SKM-1 (cell line): Measurements from ENCODE around the gene SCGB1C1.
"Not testable (repeated sequence)": the region's sequence is repeated elsewhere in the genome, so short reads cannot be mapped to it uniquely, and the experiment has no call there.

Experiments
- DNase-seq: peaks from one replicate; lab custom pipeline; 2025; ENCODE audit not compliant: unreplicated experiment; lab: John Stamatoyannopoulos, UW

Gene SCGB1C1

GRCh38 chr11:216081-216974 is 23.4 kb downstream of the SCGB1C1 start:
- DNase-seq = no peak

- DNase-seq = no peak
Measured at GRCh38 chr11:217704-218103, 24.8 kb downstream of the SCGB1C1 start.

GRCh38 chr11:218815-219593 is 26.1 kb downstream of the SCGB1C1 start:
- no peak for DNase-seq

- not testable (repeated sequence) for DNase-seq
Measured at GRCh38 chr11:220641-221215, 27.9 kb downstream of the SCGB1C1 start.

GRCh38 chr11:221539-221938 is 28.7 kb downstream of the SCGB1C1 start:
- DNase-seq = no peak

GRCh38 chr11:221998-222789 is 29.3 kb downstream of the SCGB1C1 start:
- no peak for DNase-seq

GRCh38 chr11:223026-223789 is 30.3 kb downstream of the SCGB1C1 start:
- DNase-seq = no peak

- DNase-seq = no peak
Measured at GRCh38 chr11:223884-224283, 31.0 kb downstream of the SCGB1C1 start.

- no peak for DNase-seq
Measured at GRCh38 chr11:224424-224823, 31.5 kb downstream of the SCGB1C1 start.

- no peak for DNase-seq
Measured at GRCh38 chr11:225734-226453, 33.0 kb downstream of the SCGB1C1 start.

- no peak for DNase-seq
Measured at GRCh38 chr11:227824-228379, 35.0 kb downstream of the SCGB1C1 start.

- no peak for DNase-seq
Measured at GRCh38 chr11:230431-230830, 37.6 kb downstream of the SCGB1C1 start.

GRCh38 chr11:232783-233565 is 40.1 kb downstream of the SCGB1C1 start:
- DNase-seq = no peak

- no peak for DNase-seq
Measured at GRCh38 chr11:235180-235579, 42.3 kb downstream of the SCGB1C1 start.

- DNase-seq = no peak
Measured at GRCh38 chr11:235609-235996, 42.7 kb downstream of the SCGB1C1 start.

GRCh38 chr11:235997-236773 is 43.3 kb downstream of the SCGB1C1 start, which contains the start of gene SIRT3:
Gene SIRT3 (minus strand): TSS chr11:236342. CDS start chr11:236328, 14 bp downstream.
- DNase-seq = peak; percentile 89
